NT2/D1 (cell line): ENCODE results near the gene SIAE.

ENCODE experiments used
- SUZ12 ChIP-seq: IDR thresholded peaks from 2 replicates; pipeline ENCODE4 v1.6.1; 2011; ENCODE audit not compliant: insufficient read length, insufficient read depth; ENCODE audit errors: extremely low read depth
- YY1 ChIP-seq: IDR thresholded peaks from 2 replicates; pipeline ENCODE4 v1.6.1; 2011; ENCODE audit not compliant: insufficient read length, insufficient read depth
- ZNF274 ChIP-seq: IDR thresholded peaks from 2 replicates; pipeline ENCODE4 v1.6.1; 2011; ENCODE audit warnings: mild to moderate bottlenecking, low read depth, low read length

GRCh38 chr11:124717421-124717785 is 43.9 kb upstream of the SIAE start:
- TF ChIP-seq SUZ12 (no peak), ZNF274 (no peak), YY1 (no peak)
